Activated T-helper 9 cell treated with anti-CD3 and anti-CD28 coated beads, Interleukin-2, amount 50 U/mL, for 16 hours (primary cell): ENCODE results near the gene MYO3B.
"Not testable (repeated sequence)": the region's sequence is repeated elsewhere in the genome, so short reads cannot be mapped to it uniquely, and the experiment has no call there.

Experiments used
- DNase-seq: peaks from one replicate; pipeline ENCODE4 v3.0.0-alpha.2; 2020; ENCODE audit warnings: low read depth

Gene MYO3B

GRCh38 chr2:170472498-170472897 lies 294.6 kb downstream of the MYO3B start:
- DNase-seq, result not testable (repeated sequence)

- DNase-seq, result no peak
Measured at GRCh38 chr2:170475878-170476277, 297.9 kb downstream of the MYO3B start.

- no peak for DNase-seq
Measured at GRCh38 chr2:170477630-170478029, 299.7 kb downstream of the MYO3B start.

GRCh38 chr2:170481201-170481600 lies 303.3 kb downstream of the MYO3B start:
- no peak for DNase-seq

DNA sequence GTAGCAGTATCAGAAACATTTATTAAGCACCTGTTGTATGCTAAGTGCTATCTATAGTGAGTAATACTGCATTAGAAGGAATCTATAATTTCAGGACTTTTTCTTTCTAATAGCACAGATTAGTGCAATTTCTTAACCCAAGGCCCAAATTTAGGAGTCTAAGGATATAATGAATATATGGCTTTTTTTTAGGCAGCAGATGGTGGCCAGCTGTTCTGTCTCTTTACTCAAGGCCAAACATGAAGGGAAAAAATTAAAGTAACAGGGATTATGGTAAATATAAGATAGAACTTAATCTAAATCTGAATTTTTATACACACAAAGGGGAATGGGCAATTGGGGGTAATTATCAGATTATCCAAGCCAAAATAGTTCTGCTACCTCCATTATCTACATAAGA lies 306.6 kb downstream of the MYO3B start:
- no peak for DNase-seq

DNA sequence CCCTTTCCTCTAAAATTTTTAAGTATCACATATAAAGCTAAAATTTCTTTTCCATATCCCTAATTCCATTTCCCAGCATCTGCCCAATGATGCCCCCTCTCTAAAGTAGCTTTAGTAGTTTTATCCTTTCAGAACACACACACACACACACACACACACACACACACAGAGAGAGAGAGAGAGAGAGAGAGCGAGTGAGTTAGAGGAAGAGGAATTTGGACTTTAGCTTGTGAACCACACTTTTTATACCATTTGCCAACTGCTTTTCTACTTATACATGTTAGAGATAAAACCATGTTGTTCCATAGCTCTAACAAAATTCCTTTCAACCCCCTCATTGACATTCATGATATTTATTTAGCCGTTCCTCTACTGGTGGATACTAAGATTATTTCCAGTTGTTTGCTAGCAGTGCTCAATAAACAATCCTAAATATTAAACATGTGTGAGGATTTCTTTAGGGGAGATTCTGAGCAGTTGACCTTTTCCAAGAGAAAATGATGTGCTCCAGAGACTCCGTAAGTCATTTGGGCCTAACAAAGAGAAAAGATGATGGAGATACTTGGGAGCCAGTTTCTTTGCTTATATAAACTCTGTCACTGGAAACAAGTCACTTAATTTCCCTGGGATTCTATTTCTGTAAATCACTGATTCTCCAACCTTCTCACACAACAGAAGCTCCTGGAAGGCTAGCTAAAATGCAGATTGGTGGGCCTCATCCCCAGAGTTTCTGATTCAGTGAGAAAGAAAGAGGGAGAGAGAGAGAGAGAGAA lies 307.5 kb downstream of the MYO3B start:
- DNase-seq, result no peak

DNA sequence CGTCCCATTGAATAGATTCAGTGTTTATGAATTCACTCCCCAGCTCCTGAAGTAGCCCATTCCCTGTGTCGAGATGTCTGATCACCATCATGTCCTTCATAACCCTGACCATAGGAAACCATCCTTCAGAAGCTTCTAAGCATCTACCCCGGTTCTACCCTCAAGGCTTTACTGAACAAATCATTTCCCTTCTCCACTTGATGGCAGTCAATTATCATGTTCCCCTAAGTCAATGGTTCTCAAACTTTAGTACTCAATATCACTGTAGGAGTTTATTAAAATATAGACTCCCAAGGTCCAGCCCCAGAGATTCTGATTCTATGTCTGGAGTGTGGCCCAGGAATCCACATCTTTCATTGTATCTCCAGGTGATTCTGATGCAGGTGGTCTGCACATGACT lies 308.8 kb downstream of the MYO3B start:
- no peak for DNase-seq

- no peak for DNase-seq
Measured at GRCh38 chr2:170488807-170489206, 310.9 kb downstream of the MYO3B start.

DNA sequence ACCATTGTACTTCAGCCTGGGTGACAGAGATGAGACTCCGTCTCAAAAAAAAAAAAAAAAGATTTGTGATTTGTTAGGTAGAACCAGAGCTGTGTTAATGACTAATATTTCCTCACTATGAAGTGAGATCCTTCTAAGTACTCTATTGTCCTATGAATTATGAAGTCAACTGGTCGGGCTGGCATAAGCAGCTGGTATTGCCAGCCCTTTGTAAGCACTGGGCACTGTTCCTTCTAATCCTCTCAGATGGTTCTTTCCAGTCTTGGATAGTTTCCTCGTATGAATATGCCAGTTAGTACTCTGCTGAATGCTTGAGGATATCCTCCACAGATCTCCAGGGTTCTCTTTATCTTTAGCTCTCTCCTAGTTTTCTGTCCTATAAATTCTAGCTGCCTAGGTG lies 314.1 kb downstream of the MYO3B start:
- DNase-seq, result no peak

DNA sequence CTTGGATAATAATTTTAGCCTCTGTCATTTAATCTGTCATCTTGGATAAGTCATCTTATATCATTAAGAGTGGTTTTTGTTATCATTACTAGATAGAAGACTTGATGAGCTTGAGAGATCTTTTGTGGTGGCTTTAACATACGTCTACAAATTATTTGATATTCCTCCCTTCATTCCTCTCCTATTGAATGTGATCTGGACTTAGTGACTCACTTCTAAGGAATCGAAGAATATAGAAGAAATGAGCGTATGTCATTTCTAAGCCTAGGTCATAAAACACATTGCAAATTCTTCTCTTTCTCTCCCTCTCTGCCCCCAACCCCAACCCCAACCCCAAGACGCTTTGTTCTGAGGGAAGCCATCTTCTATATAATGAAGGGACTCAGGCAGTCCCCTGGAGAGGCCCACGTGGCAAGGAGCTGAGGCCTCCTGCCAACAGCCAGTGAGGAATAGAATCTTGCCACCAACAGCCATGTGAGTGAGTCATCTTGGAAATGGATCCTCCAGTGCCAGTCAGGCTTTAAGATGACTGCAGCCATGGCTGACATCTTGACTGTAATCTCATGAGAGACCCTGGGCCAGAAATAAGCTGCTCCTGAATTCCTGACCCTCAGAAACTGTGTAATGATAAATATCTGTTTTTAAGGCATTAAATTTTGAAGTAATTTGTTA lies 315.6 kb downstream of the MYO3B start:
- DNase-seq, result no peak

DNA sequence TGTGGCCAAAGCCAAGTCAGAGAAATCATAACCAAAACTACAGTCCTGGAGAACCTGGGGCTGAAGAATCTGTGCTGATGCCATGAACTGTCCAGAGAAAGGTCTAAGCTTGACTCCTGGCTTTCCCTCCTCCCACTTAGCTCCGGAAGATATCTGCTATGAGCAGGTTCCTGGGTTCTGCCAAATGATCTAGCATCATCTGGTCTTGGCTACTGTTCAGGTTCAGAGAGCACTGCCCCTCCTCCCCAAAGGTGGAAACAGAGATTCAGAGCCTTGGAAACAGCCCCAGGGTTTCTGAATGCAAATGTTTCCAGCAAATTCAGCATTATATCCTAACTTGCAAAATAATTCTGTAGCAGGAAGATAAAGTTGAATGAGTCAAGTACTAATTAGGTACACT lies 317.9 kb downstream of the MYO3B start:
- DNase-seq, result no peak

DNA sequence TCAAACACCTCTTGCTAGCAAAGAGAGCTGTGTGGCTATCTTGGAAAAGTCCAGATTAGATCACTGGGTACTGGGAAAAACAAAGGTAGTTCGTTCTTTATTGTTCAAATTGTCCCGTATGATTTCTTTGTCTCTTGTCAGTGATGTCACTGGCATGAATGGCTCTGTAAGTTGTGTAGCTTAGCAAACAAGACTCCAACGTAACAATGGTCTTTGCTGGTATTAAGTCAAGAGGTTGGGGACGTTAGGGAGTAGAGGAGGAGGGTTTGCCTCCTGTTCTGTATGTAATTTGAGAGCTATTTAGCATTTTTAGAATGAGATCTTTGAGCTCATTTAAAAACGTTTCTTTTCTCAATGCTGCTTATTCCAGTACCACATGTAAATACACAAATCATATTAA lies 320.7 kb downstream of the MYO3B start:
- DNase-seq, result no peak

GRCh38 chr2:170500104-170500503 lies 322.2 kb downstream of the MYO3B start:
- DNase-seq, result no peak

GRCh38 chr2:170500770-170501169 lies 322.8 kb downstream of the MYO3B start:
- no peak for DNase-seq

DNA sequence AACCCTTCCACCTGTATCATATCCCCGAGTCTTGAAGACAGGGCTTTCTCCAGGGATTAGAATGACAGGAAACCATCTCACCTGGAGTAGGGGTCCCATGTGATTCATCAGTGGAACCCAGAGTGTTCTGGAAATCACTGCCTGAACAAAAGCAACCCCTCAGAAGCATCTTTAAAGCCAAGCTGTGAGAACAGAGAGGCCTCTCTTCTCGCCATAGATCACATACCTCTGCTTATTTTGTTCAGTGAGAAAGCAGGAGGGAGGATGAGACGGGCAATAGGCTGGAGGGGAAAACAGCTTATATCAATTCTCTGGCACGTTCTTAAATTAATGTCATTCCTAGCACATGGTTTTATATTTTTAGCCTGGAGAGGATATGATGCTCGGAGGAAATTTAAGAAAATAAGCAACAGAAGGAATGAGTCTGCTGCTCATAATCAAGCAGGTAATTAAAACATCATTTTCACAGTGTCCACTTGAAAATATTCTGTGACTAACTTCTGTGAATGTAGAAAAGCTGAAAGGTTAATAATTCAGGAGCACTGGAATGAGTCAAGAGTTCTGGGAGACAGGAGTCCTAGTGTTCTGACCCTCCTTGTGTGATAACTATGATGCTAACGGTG lies 323.6 kb downstream of the MYO3B start:
- DNase-seq, result no peak

GRCh38 chr2:170502361-170503130 lies 324.6 kb downstream of the MYO3B start:
- no peak for DNase-seq

DNA sequence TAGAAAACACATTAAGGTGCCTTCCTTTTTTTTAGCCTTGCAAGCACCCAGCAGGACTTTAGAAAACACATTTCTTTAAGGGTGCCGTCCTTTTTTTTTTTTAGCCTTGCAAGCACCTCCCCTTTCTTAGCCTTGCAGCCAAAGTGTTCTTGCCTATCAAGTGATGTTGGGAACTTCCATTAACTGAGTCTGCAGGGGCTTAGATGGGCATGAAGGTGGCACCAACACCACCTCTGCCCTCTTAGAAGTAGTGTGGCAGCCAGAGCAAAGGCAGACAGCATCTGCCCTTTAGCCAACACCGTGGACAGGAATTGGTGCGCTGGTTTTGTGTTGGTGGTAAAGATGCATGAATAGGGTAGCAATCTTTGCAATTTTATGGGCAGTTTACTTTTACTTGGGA lies 325.6 kb downstream of the MYO3B start:
- DNase-seq, result no peak

GRCh38 chr2:170503971-170504809 lies 326.2 kb downstream of the MYO3B start:
- DNase-seq, result no peak

GRCh38 chr2:170504810-170505145 lies 326.8 kb downstream of the MYO3B start:
- DNase-seq, result no peak

- no peak for DNase-seq
Measured at GRCh38 chr2:170505631-170506275, 327.8 kb downstream of the MYO3B start.
